ENCODE measurements around the gene FYB1.

- TF ChIP-seq RAD21 (IDR thresholded peaks at IDR 0.05; ENCODE audit: low read depth): no peak
- TF ChIP-seq MAX (IDR thresholded peaks at IDR 0.05): no peak
- TF ChIP-seq CEBPB (IDR thresholded peaks at IDR 0.05): no peak
- no peak for TF ChIP-seq REST (IDR thresholded peaks at IDR 0.05; ENCODE audit: low read depth)
- TF ChIP-seq TAF1 (IDR thresholded peaks at IDR 0.05; ENCODE audit: low read depth): no peak
- TF ChIP-seq EP300 (IDR thresholded peaks at IDR 0.05; ENCODE audit: borderline replicate concordance): no peak
- TF ChIP-seq EGR1 (IDR thresholded peaks at IDR 0.05): no peak
These were observed 16.0 kb downstream of the FYB1 start for GRCh38 chr5:39203275-39203922.

Measured in Ishikawa (cell line).